K562 (cell line): ENCODE results near the gene BCAN. TPM values are rescaled to one million over a fixed set of nuclear protein-coding genes. Genes with fewer than 3 reads are reported as not detected.

Source experiments
- AFF4 ChIP-seq: sonication (generic); formaldehyde crosslinking; IDR thresholded peaks from 2 replicates; pipeline ENCODE4 v1.8.0; 2023; ENCODE audit warnings: mild to moderate bottlenecking, missing genetic modification reagents
- ATF7 ChIP-seq: fragments of 450-650 bp; IDR thresholded peaks from 2 replicates; pipeline ENCODE4 v1.7.1; 2014; ENCODE audit warnings: mild to moderate bottlenecking, moderate library complexity
- BCLAF1 ChIP-seq, 2 experiments: fragments of 450-650 bp in 1 of 2; IDR thresholded peaks; 2 replicates each; pipeline ENCODE4 v1.6.1; 2011 to 2017; ENCODE audit warnings: low read depth in 2 of 2, antibody characterized with exemption in 1 of 2, borderline replicate concordance in 1 of 2, low read length in 1 of 2, mild to moderate bottlenecking in 1 of 2, mixed read lengths in 1 of 2; ENCODE audit not compliant: control insufficient read depth in 1 of 2
- BRD9 ChIP-seq: fragments of 450-650 bp; IDR thresholded peaks from 2 replicates; pipeline ENCODE4 v1.6.1; 2018; ENCODE audit warnings: low read depth; ENCODE audit not compliant: partially characterized antibody
- HMGN3 ChIP-seq: IDR thresholded peaks from 2 replicates; pipeline ENCODE4 v1.6.1; 2011; ENCODE audit warnings: borderline replicate concordance, low read depth, mild to moderate bottlenecking, mixed read lengths, low read length; ENCODE audit not compliant: insufficient read length; ENCODE audit errors: extremely low read depth
- KDM5B ChIP-seq: fragments of 200-600 bp; sonication (generic); IDR thresholded peaks from 2 replicates; pipeline ENCODE4 v1.6.1; 2012; ENCODE audit warnings: low read depth, mild to moderate bottlenecking, moderate library complexity, low read length, control low read depth, inconsistent platforms; ENCODE audit not compliant: insufficient replicate concordance
- LCOR ChIP-seq: sonication (generic); formaldehyde crosslinking; IDR thresholded peaks from 2 replicates; pipeline ENCODE4 v1.8.0; 2022; ENCODE audit warnings: mild to moderate bottlenecking, missing genetic modification reagents
- MED1 ChIP-seq: sonication (generic); formaldehyde crosslinking; IDR thresholded peaks from 2 replicates; pipeline ENCODE4 v1.8.1; 2023; ENCODE audit warnings: missing genetic modification reagents, borderline replicate concordance
- NBN ChIP-seq: fragments of 450-650 bp; IDR thresholded peaks from 2 replicates; pipeline ENCODE4 v1.6.1; 2016; ENCODE audit warnings: low read depth, mild to moderate bottlenecking
- NFE2 ChIP-seq: IDR thresholded peaks from 2 replicates; pipeline ENCODE4 v1.6.1; 2014; ENCODE audit warnings: antibody characterized with exemption, low read depth
- RBM14 ChIP-seq: fragments of 200-400 bp; formaldehyde crosslinking; IDR thresholded peaks from 2 replicates; pipeline ENCODE4 v1.6.1; 2018; ENCODE audit warnings: low read depth, mild to moderate bottlenecking, low read length, moderate library complexity, borderline replicate concordance; ENCODE audit not compliant: insufficient read depth
- RNF2 ChIP-seq: sonication (generic); IDR thresholded peaks from 2 replicates; pipeline ENCODE4 v1.6.1; 2016
- SNAPC5 ChIP-seq: fragments of 250-450 bp; sonication (Bioruptor Pico); IDR thresholded peaks from 2 replicates; pipeline ENCODE4 v1.8.0; 2021; ENCODE audit warnings: moderate library complexity, mild to moderate bottlenecking, inconsistent platforms
- SPI1 ChIP-seq: IDR thresholded peaks from 2 replicates; pipeline ENCODE4 v1.6.1; 2011; ENCODE audit warnings: low read depth, low read length, control low read depth, borderline replicate concordance
- ZNF232 ChIP-seq: sonication (generic); formaldehyde crosslinking; IDR thresholded peaks from 2 replicates; pipeline ENCODE4 v1.8.0; 2022; ENCODE audit warnings: mild to moderate bottlenecking, missing genetic modification reagents
- ZNF398 ChIP-seq: fragments of 250-450 bp; sonication (Bioruptor Pico); IDR thresholded peaks from 2 replicates; pipeline ENCODE4 v1.8.0; 2021; ENCODE audit warnings: moderate library complexity, mild to moderate bottlenecking, inconsistent platforms
- polyA plus RNA-seq, 8 experiments: library from polyadenylated mRNA; depleted of rRNA in 4 of 8; stranded (reverse) in 5 of 8; unstranded in 3 of 8; fragments of >200 nt; fragmentation: Nextera tagmentation in 2 of 8; fragmentation: Illumina TruSeq in 1 of 8; extraction: Ambion mirVana in 2 of 8; extraction: Trizol in 1 of 8; gene quantifications; 2 replicates each; pipeline versions ENCODE4 v1.2.1 to v1.2.3, GENCODE V29; 2011 to 2014; ENCODE audit warnings: inconsistent platforms in 1 of 8, missing spikeins in 1 of 8
- total RNA-seq, 7 experiments: library from RNA; depleted of rRNA in 6 of 7; stranded (reverse); fragments of >200 nt in 6 of 7; fragmentation: Illumina TruSeq in 2 of 7; extraction: Trizol in 2 of 7; gene quantifications; 2 replicates each; pipeline versions ENCODE4 v1.2.1 to v1.2.3, GENCODE V29; 2011 to 2021; ENCODE audit warnings: low replicate concordance in 1 of 7

The BCAN gene
- total and polyA plus RNA-seq, 9 of the 15 experiments (the other 6 are each of a cell fraction or from before 2014, with no cell fraction given) = 0.04 to 0.33 (median 0.14) TPM; not detected in 5

GRCh38 chr1:156689035-156689952 lies 47.4 kb downstream of the BCAN start (continued):
- TF ChIP-seq MED1 (CRISPR knock-in tag) (no peak), AFF4 (peak; percentile 46; the same call in 1 of the 2 replicates), NFE2 (no peak), ZNF398 (no peak), ATF7 (peak; percentile 52; the same call in 1 of the 2 replicates), RBM14 (no peak), RNF2 (no peak), LCOR (CRISPR knock-in tag) (peak; percentile 68), BRD9 (peak; percentile 66), NBN (peak; percentile 20; the same call in 1 of the 2 replicates), KDM5B (no peak), BCLAF1 (IDR thresholded peaks at IDR 0.05; ENCODE audit: borderline replicate concordance in 1 of 2, control insufficient read depth in 1 of 2, low read depth in 2 of 2, low read length in 1 of 2) (no peak), ZNF232 (CRISPR knock-in tag) (no peak), SPI1 (0 out of 2 replicates have a peak, but pooled peaks have one; percentile 12), SNAPC5 (no peak), HMGN3 (no peak)
